Osteoblast (primary cell): ENCODE measurements around the gene OSBPL7. TPM values are rescaled to one million over a fixed set of nuclear protein-coding genes. Genes with fewer than 3 reads are reported as not detected.
A peak's percentile ranks its signal among the peaks of the same experiment; 100 is the strongest.

Source experiments
- DNase-seq: peaks from one replicate; pipeline ENCODE4 v3.0.0; 2011; ENCODE audit warnings: low spot score, mixed read lengths; ENCODE audit not compliant: insufficient read length; ENCODE audit errors: missing footprints
- H2AFZ ChIP-seq: 2 replicates; pipeline ENCODE4 v1.6.0; 2011; ENCODE audit warnings: mild to moderate bottlenecking, low read length
- H3K27ac ChIP-seq: 2 replicates; pipeline ENCODE4 v1.5.1; 2011; ENCODE audit warnings: mild to moderate bottlenecking, low read depth, low read length, moderate library complexity
- H3K27me3 ChIP-seq: 2 replicates; pipeline ENCODE4 v1.6.0; 2012; ENCODE audit warnings: mild to moderate bottlenecking, control low read depth, inconsistent platforms, low read length, moderate library complexity; ENCODE audit not compliant: insufficient read depth
- H3K36me3 ChIP-seq: 2 replicates; pipeline ENCODE4 v1.5.1; 2011; ENCODE audit warnings: mild to moderate bottlenecking, low read length, control low read depth, moderate library complexity; ENCODE audit not compliant: insufficient read depth
- H3K4me1 ChIP-seq: 2 replicates; pipeline ENCODE4 v1.5.1; 2011; ENCODE audit warnings: mild to moderate bottlenecking, low read length, control low read depth, moderate library complexity; ENCODE audit not compliant: insufficient read depth
- H3K4me2 ChIP-seq: 2 replicates; pipeline ENCODE4 v1.6.0; 2011; ENCODE audit warnings: mild to moderate bottlenecking, low read length; ENCODE audit not compliant: insufficient read depth
- H3K4me3 ChIP-seq: fragments of 200-600 bp; sonication (generic); 3 replicates; pipeline ENCODE4 v1.5.1; 2012; ENCODE audit warnings: mild to moderate bottlenecking, low read length, inconsistent platforms; ENCODE audit not compliant: insufficient read depth
- H3K79me2 ChIP-seq: 2 replicates; pipeline ENCODE4 v1.6.0; 2012; ENCODE audit warnings: mild to moderate bottlenecking, low read length, control low read depth, inconsistent platforms; ENCODE audit not compliant: insufficient read depth
- H3K9me3 ChIP-seq: 2 replicates; pipeline ENCODE4 v1.5.1; 2011; ENCODE audit warnings: low read depth, low read length, control low read depth
- H4K20me1 ChIP-seq: 2 replicates; pipeline ENCODE4 v1.6.0; 2012; ENCODE audit warnings: mild to moderate bottlenecking, low read length, control low read depth; ENCODE audit not compliant: insufficient read depth
- total RNA-seq: library from RNA; depleted of rRNA; stranded (reverse); fragments of >200 nt; gene quantifications from 2 replicates; pipeline ENCODE4 v1.2.3, GENCODE V29; 2012
- TF ChIP-seq, protein P1 (sequence below): IDR thresholded peaks from 2 replicates; pipeline ENCODE4 v1.5.1; 2011; ENCODE audit warnings: mild to moderate bottlenecking, low read depth, low read length, moderate library complexity; ENCODE audit errors: extremely low read depth

The OSBPL7 gene, protein sequence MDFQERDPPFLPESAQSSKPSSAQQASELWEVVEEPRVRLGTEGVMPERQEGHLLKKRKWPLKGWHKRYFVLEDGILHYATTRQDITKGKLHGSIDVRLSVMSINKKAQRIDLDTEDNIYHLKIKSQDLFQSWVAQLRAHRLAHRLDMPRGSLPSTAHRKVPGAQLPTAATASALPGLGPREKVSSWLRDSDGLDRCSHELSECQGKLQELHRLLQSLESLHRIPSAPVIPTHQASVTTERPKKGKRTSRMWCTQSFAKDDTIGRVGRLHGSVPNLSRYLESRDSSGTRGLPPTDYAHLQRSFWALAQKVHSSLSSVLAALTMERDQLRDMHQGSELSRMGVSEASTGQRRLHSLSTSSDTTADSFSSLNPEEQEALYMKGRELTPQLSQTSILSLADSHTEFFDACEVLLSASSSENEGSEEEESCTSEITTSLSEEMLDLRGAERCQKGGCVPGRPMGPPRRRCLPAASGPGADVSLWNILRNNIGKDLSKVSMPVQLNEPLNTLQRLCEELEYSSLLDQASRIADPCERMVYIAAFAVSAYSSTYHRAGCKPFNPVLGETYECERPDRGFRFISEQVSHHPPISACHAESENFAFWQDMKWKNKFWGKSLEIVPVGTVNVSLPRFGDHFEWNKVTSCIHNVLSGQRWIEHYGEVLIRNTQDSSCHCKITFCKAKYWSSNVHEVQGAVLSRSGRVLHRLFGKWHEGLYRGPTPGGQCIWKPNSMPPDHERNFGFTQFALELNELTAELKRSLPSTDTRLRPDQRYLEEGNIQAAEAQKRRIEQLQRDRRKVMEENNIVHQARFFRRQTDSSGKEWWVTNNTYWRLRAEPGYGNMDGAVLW
- 8.0 and 8.3 TPM in 2 replicates for total RNA-seq

DNA sequence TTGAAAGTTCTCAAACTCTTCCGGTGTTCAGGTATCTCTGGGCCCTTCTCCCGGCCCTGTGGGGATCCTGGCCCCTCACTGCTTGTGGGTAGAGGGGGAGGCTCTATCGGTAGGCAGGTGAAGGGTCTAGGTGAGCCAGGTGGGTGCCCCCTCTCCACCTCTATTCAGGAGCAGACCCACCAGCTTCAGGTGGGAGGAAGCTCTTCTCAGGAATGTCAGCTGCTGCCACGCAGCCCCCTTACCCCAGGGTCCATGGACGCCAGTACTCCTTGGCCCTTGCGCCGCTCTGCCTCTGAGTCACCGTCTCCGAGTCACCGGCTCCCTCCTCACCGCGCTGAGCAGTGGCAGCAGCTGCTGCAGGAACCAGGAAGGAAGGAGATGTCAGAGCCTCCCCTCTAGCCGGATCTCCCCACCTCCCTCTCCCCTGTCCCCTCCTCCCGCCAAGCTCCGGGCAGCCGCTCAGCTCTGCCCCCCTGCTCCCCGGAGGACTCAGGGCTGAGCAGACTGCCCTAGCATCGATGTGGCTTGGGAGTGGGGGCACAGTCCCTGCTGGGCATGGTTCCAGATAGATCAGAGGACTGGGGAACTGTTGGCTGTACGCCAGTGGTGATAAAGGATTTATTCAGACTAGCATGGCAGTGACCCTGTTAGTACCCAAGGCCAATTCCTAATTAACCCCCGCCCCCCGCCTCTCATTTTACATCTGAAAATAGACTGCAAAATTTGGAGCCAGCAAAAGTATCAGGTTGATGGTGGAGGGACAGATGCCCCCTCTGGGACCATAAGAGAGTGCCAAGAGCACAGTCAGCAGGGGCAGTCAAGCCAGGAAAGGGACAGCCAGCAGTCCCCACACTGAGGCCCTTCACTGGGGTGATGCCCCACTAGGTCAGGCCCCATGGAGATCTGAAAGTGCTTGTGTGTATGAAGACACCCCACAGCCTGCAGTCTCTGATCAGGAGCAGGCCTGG, at the start of gene OSBPL7:
Gene OSBPL7 (minus strand): TSS at position 371 of the 968 bp plus-strand sequence. CDS start 1,516 bp downstream, outside the sequence.
- H3K36me3 ChIP-seq: peaks cover 19% of the 10 kb centered on the region
- TF ChIP-seq, protein P1, sequence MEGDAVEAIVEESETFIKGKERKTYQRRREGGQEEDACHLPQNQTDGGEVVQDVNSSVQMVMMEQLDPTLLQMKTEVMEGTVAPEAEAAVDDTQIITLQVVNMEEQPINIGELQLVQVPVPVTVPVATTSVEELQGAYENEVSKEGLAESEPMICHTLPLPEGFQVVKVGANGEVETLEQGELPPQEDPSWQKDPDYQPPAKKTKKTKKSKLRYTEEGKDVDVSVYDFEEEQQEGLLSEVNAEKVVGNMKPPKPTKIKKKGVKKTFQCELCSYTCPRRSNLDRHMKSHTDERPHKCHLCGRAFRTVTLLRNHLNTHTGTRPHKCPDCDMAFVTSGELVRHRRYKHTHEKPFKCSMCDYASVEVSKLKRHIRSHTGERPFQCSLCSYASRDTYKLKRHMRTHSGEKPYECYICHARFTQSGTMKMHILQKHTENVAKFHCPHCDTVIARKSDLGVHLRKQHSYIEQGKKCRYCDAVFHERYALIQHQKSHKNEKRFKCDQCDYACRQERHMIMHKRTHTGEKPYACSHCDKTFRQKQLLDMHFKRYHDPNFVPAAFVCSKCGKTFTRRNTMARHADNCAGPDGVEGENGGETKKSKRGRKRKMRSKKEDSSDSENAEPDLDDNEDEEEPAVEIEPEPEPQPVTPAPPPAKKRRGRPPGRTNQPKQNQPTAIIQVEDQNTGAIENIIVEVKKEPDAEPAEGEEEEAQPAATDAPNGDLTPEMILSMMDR: no peak
- peak within 1 kb of the TSS; percentile 95 for H3K4me2 ChIP-seq
- H3K9me3 ChIP-seq: no peaks in the 10 kb centered on the region
- H3K27me3 ChIP-seq: no peaks in the 10 kb centered on the region
- peak within 1 kb of the TSS; percentile 86 for H3K4me3 ChIP-seq
- H2AFZ ChIP-seq: peak within 1 kb of the TSS; percentile 81
- peak; percentile 98 for DNase-seq
- H3K79me2 ChIP-seq: no peaks in the 10 kb centered on the region
- H3K4me1 ChIP-seq: peaks cover 20% of the 10 kb centered on the region
- peak within 1 kb of the TSS; percentile 33 for H3K27ac ChIP-seq
- H4K20me1 ChIP-seq: no peaks in the 10 kb centered on the region

DNA sequence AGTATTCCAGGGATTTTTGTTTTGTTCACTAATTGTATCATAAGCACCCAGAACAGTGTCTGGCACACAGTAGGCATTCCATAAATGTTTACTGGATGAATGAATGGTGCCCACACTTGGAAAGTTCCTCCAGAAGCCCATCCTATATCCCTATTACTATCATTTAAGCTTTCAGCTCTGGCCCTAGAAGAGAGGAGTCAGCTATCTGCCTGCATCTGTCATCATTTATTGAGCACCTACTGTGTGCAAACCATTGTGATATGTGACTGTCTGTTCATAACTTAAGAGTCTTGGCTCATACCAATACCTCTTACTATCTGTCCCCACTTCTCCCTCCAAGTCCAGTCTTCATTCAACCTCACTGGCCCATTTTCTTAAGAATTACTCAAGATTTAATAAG, 49.5 kb upstream of the OSBPL7 start:
- no peaks in the 10 kb centered on the region for H3K9me3 ChIP-seq
- H3K27me3 ChIP-seq: peaks cover 26% of the 10 kb centered on the region
- no peaks in the 10 kb centered on the region for H3K36me3 ChIP-seq
- H2AFZ ChIP-seq: no peak overlapping the region
- no peaks in the 10 kb centered on the region for H4K20me1 ChIP-seq
- DNase-seq: peak; percentile 32
- no peak overlapping the region for H3K27ac ChIP-seq
- H3K79me2 ChIP-seq: no peaks in the 10 kb centered on the region
- no peak overlapping the region for H3K4me2 ChIP-seq
- TF ChIP-seq, protein P1: no peak
- H3K4me1 ChIP-seq: peaks cover 16% of the 10 kb centered on the region
- no peak overlapping the region for H3K4me3 ChIP-seq

DNA sequence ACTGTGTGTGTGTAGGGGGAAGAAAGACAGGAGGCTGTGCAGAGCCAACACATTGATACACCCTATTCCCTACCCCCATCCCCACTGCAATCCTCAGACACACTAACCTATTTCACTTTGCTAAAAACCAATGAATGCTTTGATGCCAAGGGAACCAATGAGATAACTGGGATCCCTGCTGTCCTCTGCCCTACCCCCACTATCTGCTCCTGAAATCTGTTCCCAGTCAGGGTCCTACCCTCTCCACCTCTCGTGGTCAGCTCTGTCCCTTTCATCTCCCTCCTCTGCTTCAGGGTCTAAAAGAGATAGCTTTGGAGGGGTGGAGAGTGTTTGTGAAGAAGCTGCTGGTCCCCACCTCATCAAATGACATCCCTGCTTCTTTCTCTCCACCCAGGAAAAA, 48.5 kb upstream of the OSBPL7 start:
- Histone ChIP-seq H3K79me2 (no peaks in the 10 kb centered on the region), H3K27me3 (peaks cover 26% of the 10 kb centered on the region), H3K36me3 (no peaks in the 10 kb centered on the region), H3K4me1 (peaks cover 11% of the 10 kb centered on the region), H3K4me2 (no peak overlapping the region), H3K9me3 (no peaks in the 10 kb centered on the region), H3K27ac (no peak overlapping the region), H2AFZ (no peak overlapping the region), H4K20me1 (no peaks in the 10 kb centered on the region), H3K4me3 (no peak overlapping the region)
- TF ChIP-seq, protein P1: no peak
- DNase-seq: peak; percentile 14
